ENCODE data around the gene FGF18.
"Not testable (repeated sequence)": the region's sequence is repeated elsewhere in the genome, so short reads cannot be mapped to it uniquely, and the experiment has no call there.

The FGF18 gene, protein sequence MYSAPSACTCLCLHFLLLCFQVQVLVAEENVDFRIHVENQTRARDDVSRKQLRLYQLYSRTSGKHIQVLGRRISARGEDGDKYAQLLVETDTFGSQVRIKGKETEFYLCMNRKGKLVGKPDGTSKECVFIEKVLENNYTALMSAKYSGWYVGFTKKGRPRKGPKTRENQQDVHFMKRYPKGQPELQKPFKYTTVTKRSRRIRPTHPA

DNA sequence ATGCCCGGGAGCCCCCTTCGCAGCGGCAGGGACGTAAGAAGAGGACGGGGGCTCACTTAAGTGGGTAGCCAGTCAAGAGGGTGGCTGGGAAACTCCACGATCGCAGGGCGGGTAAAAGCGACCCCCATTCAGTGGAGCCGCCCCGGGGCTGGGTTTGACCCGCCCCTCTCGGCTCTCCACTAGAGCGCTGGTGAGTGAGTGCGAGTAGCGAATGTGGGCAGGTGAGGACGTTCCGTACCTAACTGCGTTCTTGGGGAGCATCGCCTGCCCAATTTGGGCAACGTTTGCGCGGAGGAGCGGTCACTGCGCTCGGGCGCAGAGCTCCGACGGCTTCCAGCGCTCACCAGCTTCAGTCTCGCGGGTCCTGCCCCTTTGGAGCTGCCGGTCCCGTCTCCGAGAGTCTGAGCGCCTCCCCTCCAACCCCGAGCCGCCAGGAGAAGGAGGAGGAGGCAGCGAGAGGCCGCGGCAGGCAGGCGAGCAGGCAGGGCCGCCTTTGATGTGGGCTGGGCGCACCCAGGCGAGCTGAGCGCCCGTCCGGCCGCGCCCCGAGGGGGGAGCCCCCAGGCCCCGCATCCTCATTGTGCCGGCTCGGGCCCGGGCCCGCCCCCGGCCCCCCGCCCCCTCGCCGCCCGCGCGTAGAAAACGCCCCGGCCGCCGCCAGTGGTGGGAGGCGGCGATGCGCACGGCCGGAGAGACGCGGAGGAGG lies at the start of gene FGF18:
FGF18 (plus strand) TSS at position 666 of the 706 bp plus-strand sequence. CDS start 553 bp downstream, outside the sequence.
- DNase-seq = peak; percentile 71

GRCh38 chr5:171369898-171370297 lies 49.5 kb upstream of the FGF18 start:
- DNase-seq = no peak

- DNase-seq = not testable (repeated sequence)
Measured at GRCh38 chr5:171370881-171371280, 48.6 kb upstream of the FGF18 start.

- no peak for DNase-seq
Measured at GRCh38 chr5:171371326-171371725, 48.1 kb upstream of the FGF18 start.

GRCh38 chr5:171379961-171380360 lies 39.5 kb upstream of the FGF18 start:
- DNase-seq = no peak

GRCh38 chr5:171384416-171384815 lies 35.0 kb upstream of the FGF18 start:
- DNase-seq = not testable (repeated sequence)

DNA sequence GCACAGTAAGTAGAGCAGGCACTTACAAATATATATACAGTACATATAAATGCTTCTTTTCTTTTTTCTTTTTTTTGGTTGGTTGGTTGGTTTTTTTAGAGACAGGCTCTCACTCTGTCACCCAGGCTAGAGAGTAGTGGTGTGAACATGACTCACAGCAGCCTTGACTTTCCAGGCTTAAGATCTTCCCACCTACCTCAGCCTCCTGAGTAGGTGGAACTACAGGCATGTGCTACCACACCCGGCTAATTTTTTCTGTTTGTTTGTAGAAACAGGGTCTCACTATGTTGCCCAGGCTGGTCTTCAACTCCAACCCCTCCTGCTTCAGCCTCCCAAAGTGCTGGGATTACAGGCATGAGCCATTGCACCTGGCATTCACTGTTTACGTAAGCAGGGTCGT lies 34.4 kb upstream of the FGF18 start:
- DNase-seq = not testable (repeated sequence)

DNA sequence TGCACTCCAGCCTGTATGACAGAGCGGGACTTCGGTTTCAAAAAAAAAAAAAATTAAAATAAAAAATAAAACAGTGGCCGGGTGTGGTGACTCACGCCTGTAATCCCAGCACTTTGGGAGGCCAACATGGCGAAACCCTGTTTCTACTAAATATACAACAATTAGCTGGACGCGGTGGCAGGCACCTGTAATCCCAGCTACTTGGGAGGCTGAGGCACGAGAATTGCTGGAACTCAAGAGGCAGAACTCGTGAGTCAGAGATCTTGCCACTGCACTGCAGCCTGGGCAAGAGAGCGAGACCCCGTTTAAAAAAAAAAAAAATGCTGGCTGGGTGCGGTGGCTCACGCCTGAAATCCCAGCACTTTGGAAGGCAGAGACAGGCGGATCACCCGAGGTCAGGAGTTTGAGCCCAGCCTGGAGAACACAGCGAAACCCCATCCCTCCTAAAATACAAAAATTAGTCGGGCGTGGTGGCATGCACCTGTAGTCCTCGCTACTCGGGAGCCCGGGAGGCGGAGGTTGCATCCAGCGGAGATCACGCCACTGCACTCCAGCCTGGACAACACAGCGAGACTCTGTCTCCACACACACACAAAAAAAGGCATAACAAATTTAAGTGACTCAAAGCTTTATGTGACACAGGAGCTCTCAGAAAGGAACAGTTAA lies 33.3 kb upstream of the FGF18 start:
- DNase-seq = no peak

DNA sequence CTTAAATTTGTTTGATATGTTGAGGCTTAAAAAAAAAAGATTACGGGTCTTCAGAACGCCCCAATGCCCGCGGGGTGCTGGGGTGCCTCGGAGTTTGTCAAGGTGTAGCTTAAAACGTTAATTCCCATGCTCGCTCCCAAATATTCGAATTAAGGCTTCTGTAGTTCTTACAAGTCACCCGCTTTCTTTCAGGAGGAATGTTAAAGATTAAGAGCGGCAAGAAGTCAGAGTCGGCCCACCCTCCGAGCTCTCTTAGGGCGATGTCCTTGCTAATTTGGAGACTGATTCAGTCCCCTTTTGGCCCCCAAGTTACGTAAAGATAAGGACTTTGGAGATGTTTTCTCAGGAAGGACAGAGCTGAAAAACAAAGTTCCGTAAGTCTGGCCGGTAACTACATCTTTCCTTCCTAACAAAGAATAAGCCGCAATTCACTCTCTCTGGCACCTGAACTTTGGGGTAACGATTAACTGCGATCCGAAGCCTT lies 32.5 kb upstream of the FGF18 start:
- peak; percentile 72 for DNase-seq

DNA sequence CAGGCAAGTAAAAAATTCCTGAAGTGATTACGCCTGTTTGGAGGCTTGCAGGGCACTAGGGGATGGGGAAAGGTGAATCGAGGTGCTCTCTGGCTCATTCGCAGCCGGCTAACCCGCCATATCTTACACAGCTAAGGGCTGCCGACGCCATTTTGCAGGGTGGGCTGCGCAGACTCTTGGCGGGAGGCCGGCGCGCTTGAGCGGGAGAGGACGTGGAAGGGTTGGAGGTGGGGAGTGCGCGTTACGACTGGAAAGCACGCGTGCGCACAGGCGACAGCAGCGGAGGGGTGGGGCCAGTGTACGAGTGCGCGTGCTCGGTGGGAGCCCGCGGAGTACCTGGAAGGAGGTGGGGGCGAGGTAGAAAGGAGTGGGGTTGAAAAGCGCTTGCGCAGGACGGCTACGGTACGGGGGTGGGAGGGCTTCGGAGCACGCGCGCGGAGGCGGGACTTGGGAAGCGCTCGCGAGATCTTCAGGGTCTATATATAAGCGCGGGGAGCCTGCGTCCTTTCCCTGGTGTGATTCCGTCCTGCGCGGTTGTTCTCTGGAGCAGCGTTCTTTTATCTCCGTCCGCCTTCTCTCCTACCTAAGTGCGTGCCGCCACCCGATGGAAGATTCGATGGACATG lies 32.0 kb upstream of the FGF18 start, which contains the start of gene NPM1:
NPM1 (plus strand) TSS at position 505 of the 625 bp plus-strand sequence; CDS start at position 605, 100 bp downstream.
- peak; percentile 99 for DNase-seq

DNA sequence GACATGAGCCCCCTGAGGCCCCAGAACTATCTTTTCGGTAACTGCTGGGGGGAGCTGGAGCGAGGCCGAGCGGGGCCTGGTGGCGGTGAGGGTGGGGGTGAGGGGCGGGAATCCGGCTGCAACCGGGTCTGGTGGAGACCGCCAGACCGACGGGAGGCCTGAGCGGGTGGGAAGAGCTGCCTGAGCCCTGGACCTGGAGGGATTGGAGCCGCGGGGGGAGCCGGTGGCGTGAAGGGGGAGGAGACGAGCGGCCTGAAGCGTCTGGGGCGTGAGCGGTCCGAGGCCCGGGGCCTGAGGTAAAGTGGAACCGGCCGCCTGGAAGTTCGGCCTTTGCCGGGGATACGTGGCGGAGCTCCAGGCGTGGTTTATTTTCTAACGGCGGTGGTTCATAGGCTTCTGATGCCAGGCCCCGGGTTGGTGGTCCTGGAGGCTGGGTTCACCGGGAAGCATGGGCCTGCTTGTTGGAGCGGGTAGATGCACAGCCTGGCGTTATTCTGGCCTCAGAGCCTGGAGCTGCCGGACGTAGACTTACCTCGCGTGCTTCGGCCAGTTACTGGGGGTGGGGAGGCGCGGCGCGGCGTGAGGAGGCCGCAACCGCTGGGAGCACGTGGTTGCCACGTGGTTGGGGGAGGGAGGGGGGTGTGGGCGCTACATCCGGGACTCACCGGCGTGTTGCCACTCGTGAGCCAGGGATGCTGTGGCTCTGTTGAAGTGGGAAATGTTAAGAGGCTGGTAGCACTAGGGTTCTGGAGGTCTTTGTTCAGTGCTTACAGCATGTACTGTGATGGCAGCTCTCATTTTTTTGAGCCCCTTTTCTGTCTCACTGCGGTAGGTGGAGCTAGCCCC lies 31.3 kb upstream of the FGF18 start:
- DNase-seq = peak; percentile 88

DNA sequence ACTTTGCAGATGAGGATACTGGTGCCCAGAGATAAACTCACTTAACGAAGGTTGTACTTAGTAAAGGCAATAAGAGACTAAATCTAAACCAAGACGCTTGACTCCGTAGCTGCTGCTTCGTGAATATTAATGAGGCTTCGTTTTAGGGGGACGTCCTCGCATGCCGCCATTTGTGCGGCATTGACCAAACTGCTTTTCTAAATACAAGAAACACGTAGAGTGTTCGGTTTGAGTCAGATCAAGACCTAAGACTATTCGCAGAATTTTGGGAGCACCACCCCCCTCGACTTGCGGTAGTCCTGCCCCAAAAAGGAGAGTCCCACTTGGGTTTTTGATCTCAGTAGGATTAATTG lies 30.7 kb upstream of the FGF18 start:
- no peak for DNase-seq

GRCh38 chr5:171390883-171391677 lies 28.4 kb upstream of the FGF18 start:
- DNase-seq = peak; percentile 1

GRCh38 chr5:171391996-171392577 lies 27.4 kb upstream of the FGF18 start:
- peak; percentile 2 for DNase-seq

DNA sequence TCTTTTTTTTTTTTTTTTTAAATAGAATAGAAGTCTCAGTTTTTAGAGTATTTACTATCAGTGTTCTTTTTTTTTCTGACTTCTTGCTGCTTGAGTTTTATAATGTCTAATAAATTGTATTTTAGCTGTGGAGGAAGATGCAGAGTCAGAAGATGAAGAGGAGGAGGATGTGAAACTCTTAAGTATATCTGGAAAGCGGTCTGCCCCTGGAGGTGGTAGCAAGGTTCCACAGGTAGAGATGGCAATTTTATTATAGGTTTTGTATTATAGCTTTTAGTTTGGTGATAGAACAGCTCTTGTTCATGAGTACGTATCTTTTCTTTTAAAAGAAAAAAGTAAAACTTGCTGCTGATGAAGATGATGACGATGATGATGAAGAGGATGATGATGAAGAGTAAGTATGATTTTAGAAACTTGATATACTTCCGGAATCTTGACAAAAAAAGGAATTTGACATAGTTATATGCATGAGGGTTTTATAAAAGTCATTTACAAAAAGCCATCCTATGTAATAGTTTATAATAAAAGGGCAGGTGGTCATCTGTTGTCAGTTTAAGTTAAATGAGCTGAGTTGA lies 26.8 kb upstream of the FGF18 start:
- DNase-seq = no peak

GRCh38 chr5:171395042-171395441 lies 24.4 kb upstream of the FGF18 start:
- DNase-seq = peak; percentile 1

- DNase-seq = not testable (repeated sequence)
Measured at GRCh38 chr5:171396583-171396982, 22.9 kb upstream of the FGF18 start.

- no peak for DNase-seq
Measured at GRCh38 chr5:171397190-171397589, 22.3 kb upstream of the FGF18 start.

- DNase-seq = no peak
Measured at GRCh38 chr5:171397599-171397998, 21.8 kb upstream of the FGF18 start.

GRCh38 chr5:171398660-171399059 lies 20.8 kb upstream of the FGF18 start:
- DNase-seq = not testable (repeated sequence)

- no peak for DNase-seq
Measured at GRCh38 chr5:171400169-171400568, 19.3 kb upstream of the FGF18 start.
